H9 (cell line): ENCODE results near the gene EHD4. TPM values are rescaled to one million over a fixed set of nuclear protein-coding genes. Genes with fewer than 3 reads are reported as not detected.
A peak's percentile ranks its signal among the peaks of the same experiment; 100 is the strongest.

Experiments
- DNase-seq: peaks from one replicate; pipeline ENCODE4 v3.0.0-alpha.2; 2017
- H2AFZ ChIP-seq: one replicate; pipeline ENCODE4 v1.6.1; 2013; ENCODE audit warnings: mild to moderate bottlenecking, low read length, control low read depth, moderate library complexity
- H2AK5ac ChIP-seq: 2 replicates; pipeline ENCODE4 v1.6.1; 2013; ENCODE audit warnings: low read length, control low read depth, mixed read lengths; ENCODE audit not compliant: insufficient read length
- H2BK120ac ChIP-seq: one replicate; pipeline ENCODE4 v1.6.1; 2013; ENCODE audit warnings: low read depth, mild to moderate bottlenecking, low read length, control low read depth, inconsistent platforms; ENCODE audit not compliant: poor library complexity, severe bottlenecking
- H2BK12ac ChIP-seq: 2 replicates; pipeline ENCODE4 v1.6.1; 2013; ENCODE audit warnings: low read length, control low read depth, mixed read lengths, low read depth; ENCODE audit not compliant: insufficient read length
- H2BK15ac ChIP-seq: 2 replicates; pipeline ENCODE4 v1.6.1; 2013; ENCODE audit warnings: low read depth, low read length, control low read depth
- H2BK20ac ChIP-seq: one replicate; pipeline ENCODE4 v1.6.1; 2013; ENCODE audit warnings: low read depth, mild to moderate bottlenecking, low read length, control low read depth, inconsistent platforms; ENCODE audit not compliant: poor library complexity, severe bottlenecking
- H2BK5ac ChIP-seq: 2 replicates; pipeline ENCODE4 v1.6.1; 2013; ENCODE audit warnings: low read length, control low read depth, mixed read lengths; ENCODE audit not compliant: insufficient read length
- H3K14ac ChIP-seq: 2 replicates; pipeline ENCODE4 v1.6.1; 2013; ENCODE audit warnings: low read length, control low read depth; ENCODE audit not compliant: insufficient read depth
- H3K18ac ChIP-seq: 2 replicates; pipeline ENCODE4 v1.6.1; 2013; ENCODE audit warnings: low read depth, mild to moderate bottlenecking, mixed read lengths, low read length, control low read depth; ENCODE audit not compliant: insufficient read length
- H3K23ac ChIP-seq: 2 replicates; pipeline ENCODE4 v1.6.1; 2013; ENCODE audit warnings: low read length, control low read depth, mixed read lengths, low read depth; ENCODE audit not compliant: insufficient read length
- H3K23me2 ChIP-seq: 2 replicates; pipeline ENCODE4 v1.6.1; 2013; ENCODE audit warnings: low read depth, mild to moderate bottlenecking, mixed read lengths, low read length, control low read depth; ENCODE audit not compliant: insufficient read length, poor library complexity, severe bottlenecking
- H3K27ac ChIP-seq: 2 replicates; pipeline ENCODE4 v1.5.1; 2013; ENCODE audit warnings: low read length, control low read depth, mixed read lengths, low read depth; ENCODE audit not compliant: insufficient read length
- H3K27me3 ChIP-seq: 2 replicates; pipeline ENCODE4 v1.6.1; 2013; ENCODE audit warnings: low read length, control low read depth, inconsistent platforms; ENCODE audit not compliant: insufficient read depth
- H3K4ac ChIP-seq: 2 replicates; pipeline ENCODE4 v1.6.1; 2013; ENCODE audit warnings: low read depth, mild to moderate bottlenecking, control low read depth, inconsistent platforms, low read length, moderate library complexity
- H3K4me1 ChIP-seq: 2 replicates; pipeline ENCODE4 v1.6.1; 2013; ENCODE audit warnings: low read length, control low read depth, inconsistent platforms; ENCODE audit not compliant: insufficient read depth
- H3K4me2 ChIP-seq: 2 replicates; pipeline ENCODE4 v1.6.1; 2013; ENCODE audit warnings: low read length, control low read depth, mixed read lengths; ENCODE audit not compliant: insufficient read length, insufficient read depth
- H3K56ac ChIP-seq: 2 replicates; pipeline ENCODE4 v1.6.1; 2013; ENCODE audit warnings: low read depth, mild to moderate bottlenecking, mixed read lengths, low read length, control low read depth; ENCODE audit not compliant: insufficient read length
- H3K79me1 ChIP-seq: 2 replicates; pipeline ENCODE4 v1.6.1; 2013; ENCODE audit warnings: low read depth, mild to moderate bottlenecking, moderate library complexity, low read length, control low read depth, inconsistent platforms; ENCODE audit not compliant: insufficient read depth, poor library complexity, severe bottlenecking
- H3K79me2 ChIP-seq: 2 replicates; pipeline ENCODE4 v1.6.1; 2013; ENCODE audit warnings: low read length, control low read depth, inconsistent platforms; ENCODE audit not compliant: insufficient read depth
- H3K9ac ChIP-seq: 2 replicates; pipeline ENCODE4 v1.6.1; 2013; ENCODE audit warnings: low read length, control low read depth, mixed read lengths; ENCODE audit not compliant: insufficient read length; ENCODE audit errors: extremely low read depth
- H3K9me3 ChIP-seq: one replicate; pipeline ENCODE4 v1.6.1; 2013; ENCODE audit warnings: low read depth, low read length, inconsistent platforms; ENCODE audit not compliant: control insufficient read depth
- H3T11ph ChIP-seq: one replicate; pipeline ENCODE4 v1.6.1; 2013; ENCODE audit warnings: mild to moderate bottlenecking, low read length, control low read depth, inconsistent platforms
- H4K20me1 ChIP-seq: one replicate; pipeline ENCODE4 v1.6.1; 2013; ENCODE audit not compliant: control insufficient read depth, insufficient read length, insufficient read depth
- H4K5ac ChIP-seq: 2 replicates; pipeline ENCODE4 v1.6.1; 2013; ENCODE audit warnings: low read depth, mild to moderate bottlenecking, mixed read lengths, low read length, control low read depth; ENCODE audit not compliant: insufficient read length
- H4K8ac ChIP-seq: replicated peaks from 2 replicates; pipeline ENCODE4 v1.6.1; 2013; ENCODE audit warnings: low read length, control low read depth, mixed read lengths, low read depth; ENCODE audit not compliant: insufficient read length
- H4K91ac ChIP-seq: 2 replicates; pipeline ENCODE4 v1.6.1; 2013; ENCODE audit warnings: low read depth, mild to moderate bottlenecking, moderate library complexity, mixed read lengths, low read length, control low read depth; ENCODE audit not compliant: insufficient read length
- H3K27ac Mint-ChIP-seq, 3 experiments: 2 replicates in 2 of 3; 3 replicates in 1 of 3; pipeline ENCODE4 v1.8.0; 2020 to 2021; ENCODE audit warnings: mixed read lengths in 3 of 3, mild to moderate bottlenecking in 1 of 3, moderate library complexity in 1 of 3
- H3K27me3 Mint-ChIP-seq: 2 replicates; pipeline ENCODE4 v1.8.0; 2021; ENCODE audit warnings: low read depth, mild to moderate bottlenecking, moderate library complexity, mixed read lengths
- H3K36me3 Mint-ChIP-seq, 3 experiments: 2 replicates in 2 of 3; 3 replicates in 1 of 3; pipeline ENCODE4 v1.8.0; 2020 to 2021; ENCODE audit warnings: low read depth in 3 of 3, mixed read lengths in 3 of 3; ENCODE audit not compliant: insufficient read depth in 1 of 3
- H3K4me1 Mint-ChIP-seq, 2 experiments: 2 replicates each; pipeline ENCODE4 v1.8.0; 2020; ENCODE audit warnings: mixed read lengths in 2 of 2
- H3K4me3 Mint-ChIP-seq, 2 experiments: 2 replicates in 1 of 2; 3 replicates in 1 of 2; pipeline ENCODE4 v1.8.0; 2020 to 2021; ENCODE audit warnings: mild to moderate bottlenecking in 2 of 2, mixed read lengths in 2 of 2, moderate library complexity in 1 of 2
- H3K9me3 Mint-ChIP-seq, 2 experiments: 2 replicates in 1 of 2; 3 replicates in 1 of 2; pipeline ENCODE4 v1.8.0; 2020; ENCODE audit warnings: mild to moderate bottlenecking in 2 of 2, mixed read lengths in 2 of 2, moderate library complexity in 1 of 2
- CTCF ChIP-seq: fragments of 200-600 bp; sonication (generic); conservative IDR thresholded peaks from 3 replicates; pipeline ENCODE4 v1.8.0; 2021; ENCODE audit warnings: antibody characterized with exemption, mild to moderate bottlenecking
- WGBS: extraction: QIAGEN DNeasy Blood & Tissue Kit; methylation state at CpG from one replicate; pipeline ENCODE4 v1.1.7; 2013; ENCODE audit warnings: missing lambda C conversion rate, low lambda C conversion rate, mixed read lengths; ENCODE audit not compliant: insufficient read length; ENCODE audit errors: extremely low coverage; 5-methylcytosine and 5-hydroxymethylcytosine counted together
- total RNA-seq: library from RNA; stranded (reverse); gene quantifications from 2 replicates; pipeline ENCODE4 v1.2.1, GENCODE V29; 2021

The EHD4 gene
- total RNA-seq, 1 experiment from 2014 or later = 22.9 TPM

DNA sequence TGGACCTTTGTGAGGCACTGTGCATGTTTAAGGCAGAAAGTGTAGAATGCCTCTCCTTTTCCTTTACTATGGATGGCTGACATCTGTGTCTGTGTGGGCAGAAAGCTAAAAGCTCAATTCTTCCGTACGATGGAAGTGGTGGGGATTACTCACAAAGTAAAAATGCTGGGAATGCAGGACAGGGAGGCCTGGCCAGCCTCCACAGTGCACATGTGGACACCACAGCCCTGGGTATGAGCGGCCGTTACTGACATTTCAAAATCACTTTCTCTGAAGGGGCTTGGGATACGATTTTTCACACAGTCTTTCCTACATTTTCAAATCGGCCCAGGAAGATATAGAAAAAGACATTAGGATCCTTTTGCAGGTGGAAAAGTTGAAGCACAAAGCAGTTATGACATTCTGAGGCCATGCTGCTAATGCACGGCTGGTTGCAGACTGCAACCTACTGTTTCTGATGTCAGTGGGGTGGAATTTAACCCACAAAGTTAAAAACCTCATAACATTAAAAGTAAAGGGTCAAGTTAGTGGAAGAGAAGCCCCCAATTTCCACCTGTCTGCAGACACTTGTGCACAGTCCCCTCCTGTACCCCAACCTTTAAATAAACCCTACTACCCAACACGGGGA lies 27.9 kb downstream of the EHD4 start:
- Histone ChIP-seq H4K91ac (no peak overlapping the region), H3K27me3 (no peaks in the 10 kb centered on the region), H2AK5ac (no peak overlapping the region), H3K9ac (no peak overlapping the region), H4K20me1 (no peaks in the 10 kb centered on the region), H2BK20ac (no peak overlapping the region), H4K5ac (no peak overlapping the region), H3T11ph (no peak overlapping the region), H3K79me1 (no peaks in the 10 kb centered on the region), H3K27ac (no peak overlapping the region), H2BK12ac (no peak overlapping the region), H3K23me2 (no peaks in the 10 kb centered on the region), H2BK15ac (no peak overlapping the region), H2AFZ (no peak overlapping the region), H3K9me3 (no peaks in the 10 kb centered on the region), H3K56ac (no peak overlapping the region), H3K4ac (no peak overlapping the region), H3K4me2 (no peak overlapping the region), H2BK5ac (no peak overlapping the region), H3K18ac (no peak overlapping the region), H3K4me1 (no peaks in the 10 kb centered on the region), H3K79me2 (no peaks in the 10 kb centered on the region), H3K23ac (no peak overlapping the region), H4K8ac (no peak overlapping the region), H2BK120ac (no peak overlapping the region), H3K14ac (no peak overlapping the region)
- Mint-ChIP-seq H3K4me3 (no peak overlapping the region; a peak in 1 of 5 replicates), H3K27me3 (no peaks in the 10 kb centered on the region), H3K27ac (peak overlapping the region in 2 of 3 experiments; percentile 68 to 71; a peak in 2 of 7 replicates), H3K4me1 (peaks cover 5 to 25% of the 10 kb centered on the region in 2 experiments), H3K9me3 (no peaks in the 10 kb centered on the region), H3K36me3 (peaks cover 7 to 31% (median 20%) of the 10 kb centered on the region in 3 experiments; a peak in 6 of 7 replicates)
- no CpG with 5 or more reads among the region's 8 CpGs for WGBS
- no peak for DNase-seq
- TF ChIP-seq CTCF = no peak
